NCI-H82 (cell line): ENCODE data around the gene AGAP5.
"Not testable (repeated sequence)": the region's sequence is repeated elsewhere in the genome, so short reads cannot be mapped to it uniquely, and the experiment has no call there.

Experiments
- DNase-seq: peaks from one replicate; lab custom pipeline; 2025; lab: John Stamatoyannopoulos, UW

Gene AGAP5

DNA sequence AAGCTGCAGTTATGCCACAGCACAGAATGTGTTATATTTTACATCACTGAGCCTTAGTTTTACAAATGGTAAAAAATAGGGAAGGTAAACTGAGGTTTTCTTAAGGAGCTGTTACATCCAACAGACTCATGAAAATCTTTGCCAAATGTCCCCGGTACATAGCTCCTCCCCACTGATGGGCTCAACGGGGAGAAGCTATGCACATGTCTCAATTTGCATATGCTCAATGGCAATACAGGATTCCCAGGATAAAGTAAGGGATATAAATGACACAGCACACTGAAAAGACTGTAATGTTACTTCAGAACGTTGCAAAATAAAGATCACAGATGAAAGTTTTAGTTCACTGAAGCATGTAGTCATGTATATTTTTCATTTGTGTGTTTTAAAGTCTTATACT is 16.6 kb upstream of the AGAP5 start:
- DNase-seq = not testable (repeated sequence)

DNA sequence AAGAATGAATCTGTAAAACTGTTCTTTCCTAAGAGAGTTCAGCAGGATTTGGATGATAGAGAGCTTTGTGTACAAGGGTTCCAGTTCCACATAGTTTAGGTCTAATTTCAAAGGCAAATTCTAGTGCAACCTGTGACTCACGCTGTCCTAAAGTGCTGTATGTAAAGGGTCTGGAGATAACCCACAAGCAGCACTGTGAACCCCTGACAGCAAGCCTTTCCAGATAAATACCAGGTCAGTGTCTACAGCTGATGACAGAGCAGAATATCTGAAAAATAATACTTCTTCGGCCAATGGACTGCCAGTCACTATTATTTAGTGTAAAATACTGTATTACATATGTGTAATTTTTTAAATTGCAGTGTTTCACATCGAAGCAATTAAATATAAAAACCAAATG is 16.0 kb upstream of the AGAP5 start:
- DNase-seq = not testable (repeated sequence)

DNA sequence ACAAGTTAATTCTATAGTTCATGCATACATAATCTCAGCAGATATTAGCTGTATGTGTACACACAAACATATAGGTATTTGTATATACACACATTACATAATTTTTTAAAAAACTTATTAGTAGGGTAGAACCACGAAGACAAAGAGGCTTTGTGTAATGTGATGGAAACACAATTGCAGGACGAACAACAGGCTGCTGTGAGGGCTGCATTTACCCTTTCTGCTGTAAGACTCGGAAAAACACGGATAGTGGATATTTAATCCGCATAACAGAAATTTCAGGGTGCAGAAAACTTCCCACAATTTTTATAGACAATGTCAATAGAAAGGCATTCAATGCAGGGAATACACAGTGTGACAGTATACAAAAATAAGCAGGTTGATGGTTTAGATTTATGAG is 13.8 kb upstream of the AGAP5 start:
- DNase-seq = not testable (repeated sequence)

DNA sequence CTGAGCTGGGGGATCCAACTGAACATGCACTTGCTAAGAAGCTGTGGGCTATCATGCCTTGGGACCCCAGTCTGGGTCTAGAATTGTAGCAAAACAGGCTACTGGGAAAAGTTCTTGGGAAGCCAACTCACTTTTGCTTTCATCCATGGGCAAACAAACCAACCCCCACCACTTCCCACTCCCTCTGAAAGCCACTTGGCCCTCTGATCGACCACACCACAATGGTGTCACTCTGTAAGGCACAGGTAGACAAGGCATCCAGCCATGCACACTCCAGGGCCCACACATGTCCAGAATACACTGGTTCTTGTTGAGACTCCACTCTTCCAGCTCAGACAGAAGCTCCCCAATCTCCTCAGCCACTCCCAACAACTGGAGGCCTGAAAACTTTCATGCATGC is 10.2 kb upstream of the AGAP5 start:
- not testable (repeated sequence) for DNase-seq

DNA sequence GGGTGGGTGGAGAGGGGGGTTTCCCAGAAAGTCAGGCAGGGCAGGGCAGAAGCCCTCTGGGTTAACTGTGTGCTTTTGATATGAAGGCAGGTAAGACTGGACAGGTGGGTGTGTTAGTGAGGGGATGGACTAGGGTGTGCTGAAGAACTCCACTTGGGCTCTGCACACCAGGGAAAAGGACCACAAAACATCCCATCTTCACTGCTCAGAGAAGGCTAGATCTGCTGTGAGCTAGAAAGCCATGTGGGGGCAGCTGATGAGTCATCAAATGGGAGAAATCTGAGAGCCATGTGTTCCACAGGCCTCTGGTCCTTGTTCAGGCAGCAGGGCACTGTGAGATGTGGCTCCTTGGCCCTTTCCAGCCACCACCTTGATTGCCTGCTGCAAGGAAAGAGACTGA is 9.7 kb upstream of the AGAP5 start:
- not testable (repeated sequence) for DNase-seq

DNA sequence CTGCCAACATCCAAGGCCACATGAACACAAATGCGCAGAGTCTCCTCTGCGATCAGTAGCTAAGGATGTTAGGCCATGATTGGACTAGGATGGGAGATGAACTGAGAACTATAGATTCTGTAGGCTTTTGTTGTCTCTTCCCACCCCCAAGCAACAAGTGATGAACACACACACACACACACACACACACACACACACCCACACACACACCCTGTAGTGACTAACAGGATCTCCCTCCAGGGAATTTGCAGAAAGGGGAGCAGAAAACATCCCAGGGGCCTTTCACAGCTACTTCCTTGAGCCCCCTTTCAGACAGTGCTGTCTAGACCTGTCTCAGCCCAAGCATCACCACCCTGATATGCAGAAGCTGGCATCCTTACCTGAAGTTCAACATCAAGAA is 8.6 kb upstream of the AGAP5 start:
- DNase-seq = not testable (repeated sequence)

DNA sequence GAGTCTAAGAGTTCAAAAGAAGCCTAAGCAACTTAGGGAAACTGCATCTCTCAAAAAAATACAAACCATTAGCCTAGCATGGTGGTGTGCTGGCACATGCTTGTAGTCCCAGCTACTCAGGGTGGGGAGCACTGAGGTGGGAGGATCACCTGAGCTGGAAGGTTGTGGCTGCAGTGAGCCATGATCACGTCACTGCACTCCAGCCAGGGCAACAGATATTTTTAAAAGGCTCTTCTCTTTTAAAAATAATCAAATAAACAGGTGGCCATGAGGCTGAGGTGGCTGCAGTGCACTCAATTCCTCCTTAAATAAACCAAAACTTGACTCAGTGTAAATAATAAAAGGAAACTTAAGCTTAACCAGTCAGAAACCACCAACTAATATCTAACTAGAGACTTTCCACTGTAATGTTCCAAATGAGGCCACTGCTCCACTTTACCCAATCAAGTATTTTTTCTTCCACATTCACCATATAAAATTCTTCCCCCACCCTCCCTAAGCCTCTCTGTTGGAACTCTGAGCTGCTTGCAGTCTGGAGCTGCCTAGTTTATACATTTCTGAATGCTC is 7.7 kb upstream of the AGAP5 start:
- DNase-seq = not testable (repeated sequence)

DNA sequence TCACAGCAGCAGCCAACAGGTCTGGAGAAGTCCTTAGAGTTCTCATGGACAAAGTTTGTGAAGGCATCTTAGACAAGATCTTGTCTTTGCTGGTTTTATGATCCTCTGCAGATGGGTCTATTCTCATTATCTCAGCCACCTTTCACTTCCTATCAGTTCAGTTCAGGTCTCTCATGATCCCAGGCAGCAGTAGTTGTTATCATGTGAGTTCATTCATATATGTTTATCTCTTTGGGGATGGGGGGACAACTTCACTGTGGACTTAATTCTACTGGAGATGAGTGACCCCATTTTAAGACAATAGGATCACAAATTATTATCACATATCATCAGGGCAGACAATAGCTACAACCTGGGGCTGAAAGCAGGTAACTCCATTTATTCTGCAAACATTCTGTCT is 6.0 kb upstream of the AGAP5 start:
- not testable (repeated sequence) for DNase-seq

DNA sequence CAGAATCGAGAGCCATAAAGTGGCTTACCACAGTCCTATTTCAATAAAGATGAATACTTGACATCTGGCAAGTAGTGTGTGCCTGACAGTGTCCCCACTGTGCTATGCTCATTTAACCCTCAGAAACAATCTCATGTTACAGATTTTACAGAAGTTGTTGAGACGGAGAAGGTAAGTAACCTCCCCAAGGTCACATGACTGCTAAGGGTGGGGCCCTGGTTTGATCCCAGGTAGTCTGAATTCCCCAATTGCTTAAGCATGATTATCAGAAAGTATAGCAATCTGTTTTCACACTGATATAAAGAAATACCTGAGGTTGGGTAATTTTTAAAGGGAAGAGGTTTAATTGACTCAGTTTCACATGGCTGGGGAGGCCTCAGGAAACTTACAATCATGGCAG is 910 bp upstream of the AGAP5 start:
- not testable (repeated sequence) for DNase-seq

DNA sequence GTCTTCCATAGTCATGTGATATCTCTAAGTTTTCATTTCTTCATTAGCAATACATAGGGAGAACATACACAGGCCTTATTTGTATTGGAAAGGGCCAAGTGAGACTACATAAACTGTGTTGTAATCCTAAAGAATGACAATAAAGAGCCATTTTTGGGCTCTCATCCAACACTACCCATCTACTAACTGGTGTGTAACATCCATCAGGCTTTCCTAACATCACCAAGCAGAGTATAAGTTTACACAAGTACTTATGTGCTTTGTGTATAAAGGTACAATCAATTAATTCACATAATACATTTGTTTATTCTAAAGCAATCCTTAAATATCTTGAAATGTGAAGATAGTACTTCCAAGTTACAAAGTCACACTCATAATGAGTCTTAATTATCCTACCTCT is 2.6 kb downstream of the AGAP5 start:
- not testable (repeated sequence) for DNase-seq

DNA sequence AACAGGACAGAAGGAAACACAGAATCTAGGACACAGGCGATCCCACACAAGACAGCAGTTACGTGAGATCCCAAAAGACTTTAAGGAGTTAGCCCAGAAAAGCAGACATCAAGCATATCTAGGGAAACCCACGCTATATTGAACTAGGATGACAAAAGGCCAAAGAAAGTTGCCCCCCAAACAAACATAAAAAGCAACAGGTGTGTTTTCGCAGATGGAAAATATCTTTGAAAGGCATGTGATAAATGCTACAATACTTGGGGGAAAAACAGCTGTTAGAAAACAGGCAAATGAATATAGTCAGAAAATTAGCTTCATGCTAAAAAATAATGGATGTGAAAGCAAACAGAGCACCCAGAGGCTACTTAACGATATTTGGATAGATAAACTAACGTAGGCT is 7.2 kb downstream of the AGAP5 start:
- DNase-seq = not testable (repeated sequence)

DNA sequence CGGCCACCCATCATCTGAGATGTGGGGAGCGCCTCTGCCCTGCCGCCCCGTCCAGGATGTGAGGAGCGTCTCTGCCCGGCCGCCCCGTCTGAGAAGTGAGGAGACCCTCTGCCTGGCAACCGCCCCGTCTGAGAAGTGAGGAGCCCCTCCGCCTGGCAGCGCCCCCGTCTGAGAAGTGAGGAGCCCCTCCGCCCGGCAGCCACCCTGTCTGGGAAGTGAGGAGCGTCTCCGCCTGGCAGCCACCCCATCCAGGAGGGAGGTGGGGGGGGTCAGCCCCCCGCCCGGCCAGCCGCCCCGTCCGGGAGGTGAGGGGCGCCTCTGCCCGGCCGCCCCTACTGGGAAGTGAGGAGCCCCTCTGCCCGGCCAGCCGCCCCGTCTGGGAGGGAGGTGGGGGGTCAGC is 8.3 kb downstream of the AGAP5 start:
- not testable (repeated sequence) for DNase-seq

DNA sequence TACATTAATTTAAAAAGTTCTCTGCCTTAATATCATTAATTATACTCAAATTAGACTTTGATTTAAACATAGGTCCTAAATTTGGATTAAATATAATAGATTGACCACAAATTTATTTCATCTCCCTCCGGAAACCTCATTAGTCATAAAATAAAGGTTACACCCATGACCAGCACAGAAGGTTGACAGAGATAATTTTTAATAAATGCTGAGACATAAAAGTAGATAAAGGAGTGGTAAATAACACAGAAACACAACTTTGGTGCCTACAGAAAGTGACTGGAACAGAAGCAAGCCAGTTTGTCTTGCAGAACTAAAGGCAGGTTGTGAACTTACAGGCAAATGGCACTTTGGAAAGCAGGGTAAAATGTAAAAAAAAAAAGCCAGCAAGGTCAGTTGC is 10.3 kb downstream of the AGAP5 start:
- not testable (repeated sequence) for DNase-seq

DNA sequence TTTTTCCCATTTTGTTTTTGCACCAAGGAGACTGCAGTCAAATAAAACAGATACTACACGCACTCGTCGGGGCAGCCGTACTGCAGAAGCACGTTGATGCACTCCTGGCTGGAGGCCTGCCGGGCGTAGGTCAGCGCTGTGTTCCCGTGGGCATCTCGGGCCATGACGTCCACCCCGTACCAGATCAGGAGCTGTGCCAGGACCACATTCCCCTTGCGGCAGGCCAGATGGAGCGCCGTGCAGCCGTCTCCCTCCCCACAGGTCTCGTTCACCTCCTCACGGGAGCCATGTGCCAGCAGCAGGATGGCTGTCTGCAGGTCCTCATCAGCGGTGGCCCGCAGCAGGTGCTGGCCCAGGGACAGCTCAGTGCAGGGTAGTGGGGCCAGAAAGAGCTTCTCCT is 23.4 kb downstream of the AGAP5 start:
- not testable (repeated sequence) for DNase-seq

DNA sequence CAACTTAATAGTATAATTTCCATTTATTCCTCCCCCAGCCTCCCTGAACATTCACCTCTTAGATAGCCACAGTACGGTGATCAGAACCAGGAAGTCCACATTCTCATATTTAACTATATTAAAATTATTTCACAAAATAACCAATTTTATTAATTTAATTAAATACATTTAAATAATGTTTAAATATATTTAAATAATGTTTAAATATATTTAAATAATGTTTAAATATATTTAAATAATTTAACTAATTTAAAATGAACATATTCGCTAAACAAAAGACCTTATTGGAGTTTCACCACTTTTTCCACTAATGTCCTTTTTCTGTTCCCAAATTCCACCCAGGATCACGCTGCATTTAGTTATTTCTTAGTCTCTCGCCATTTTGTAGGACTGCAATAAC is 29.5 kb downstream of the AGAP5 start:
- not testable (repeated sequence) for DNase-seq

DNA sequence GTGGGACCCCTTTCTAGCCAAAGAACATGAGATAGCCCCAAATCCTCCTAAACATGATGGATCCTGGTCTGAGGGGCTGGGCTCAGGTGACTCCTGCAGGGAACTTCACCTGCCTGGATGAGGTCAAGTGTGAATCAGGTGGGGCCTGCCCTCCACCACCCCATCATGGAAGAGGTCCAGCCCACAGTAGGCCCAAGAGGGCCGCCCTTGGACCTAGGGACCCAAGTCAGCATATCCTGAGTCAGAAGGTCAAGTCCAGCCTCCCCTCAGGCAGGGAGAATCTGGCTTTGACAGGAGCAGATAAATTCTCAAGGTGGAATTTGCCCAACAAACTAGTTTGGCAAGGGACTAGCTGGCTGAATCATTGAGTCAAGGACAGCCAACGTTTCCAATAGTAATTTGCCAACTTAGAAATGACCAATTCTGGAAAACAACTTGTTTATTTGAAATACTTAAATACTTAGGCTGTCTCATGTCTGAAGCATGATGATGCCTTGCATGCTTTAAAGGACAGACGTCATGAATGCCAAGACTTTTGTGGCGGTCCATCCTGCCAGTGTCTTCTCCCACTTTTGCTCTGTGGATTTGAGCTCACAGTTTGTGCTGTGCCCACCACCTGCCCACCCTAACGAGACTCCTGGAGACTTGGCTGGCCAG is 31.6 kb downstream of the AGAP5 start:
- not testable (repeated sequence) for DNase-seq

DNA sequence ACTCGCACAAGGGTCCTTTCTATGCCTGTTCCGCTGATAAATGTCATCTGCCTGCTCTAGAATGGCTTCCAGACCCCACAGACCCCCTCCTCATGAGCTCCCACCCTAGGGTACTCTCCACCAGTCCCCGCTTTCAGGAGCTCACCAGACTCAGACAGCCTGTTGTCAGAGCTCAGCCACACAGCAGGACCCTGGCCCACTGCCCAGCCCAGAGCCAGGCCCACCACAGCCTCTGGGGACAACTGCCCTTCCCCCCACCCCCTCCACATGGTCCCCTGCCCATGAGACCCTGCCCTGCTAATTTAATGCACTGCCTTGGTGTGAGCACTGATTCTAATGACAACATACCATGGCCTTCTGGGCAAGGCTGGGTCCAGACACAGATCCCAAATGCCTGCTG is 32.3 kb downstream of the AGAP5 start:
- not testable (repeated sequence) for DNase-seq

DNA sequence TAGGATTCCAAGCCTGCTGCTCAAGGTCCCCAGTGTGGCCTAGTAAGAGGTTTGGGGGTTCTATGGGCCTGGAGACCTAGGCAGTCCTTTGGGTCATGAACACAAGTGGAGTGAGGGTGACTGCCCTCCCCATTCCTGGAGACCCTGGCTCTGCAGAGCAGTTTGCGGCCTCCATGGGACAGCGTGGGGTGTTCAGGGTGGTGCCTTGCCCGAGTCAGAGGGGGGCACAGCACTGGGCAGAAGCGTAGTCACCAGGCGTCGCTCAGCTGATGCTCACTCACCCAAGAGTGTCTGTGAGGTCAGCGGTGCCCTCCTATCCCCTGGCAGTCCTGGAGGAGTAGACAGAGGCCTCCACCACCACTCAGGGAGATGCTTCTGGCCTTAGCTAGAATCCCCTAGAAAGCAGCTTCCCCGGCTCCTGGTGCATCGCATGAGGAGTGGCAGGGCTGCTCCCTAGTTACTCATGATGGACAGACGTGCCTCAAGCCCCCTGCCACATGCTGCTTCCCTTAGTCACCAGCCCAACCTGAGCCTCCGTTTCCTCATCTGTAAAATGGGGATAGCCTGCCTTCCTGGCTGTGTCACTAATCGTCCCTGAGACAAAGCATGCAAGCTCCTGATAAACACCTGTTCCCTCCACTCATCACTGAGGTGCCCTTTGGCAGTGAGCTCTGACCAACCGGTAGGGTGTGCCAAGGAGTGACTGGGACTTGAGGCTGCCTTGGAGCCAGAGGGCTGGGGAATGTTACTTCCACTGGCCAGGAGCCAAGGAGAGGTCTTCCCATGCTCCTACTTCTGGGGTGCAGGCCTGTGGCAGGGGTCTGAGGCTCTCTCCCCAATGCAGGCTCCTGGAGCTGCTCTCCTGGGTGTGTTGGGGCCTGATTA is 33.5 kb downstream of the AGAP5 start:
- not testable (repeated sequence) for DNase-seq

DNA sequence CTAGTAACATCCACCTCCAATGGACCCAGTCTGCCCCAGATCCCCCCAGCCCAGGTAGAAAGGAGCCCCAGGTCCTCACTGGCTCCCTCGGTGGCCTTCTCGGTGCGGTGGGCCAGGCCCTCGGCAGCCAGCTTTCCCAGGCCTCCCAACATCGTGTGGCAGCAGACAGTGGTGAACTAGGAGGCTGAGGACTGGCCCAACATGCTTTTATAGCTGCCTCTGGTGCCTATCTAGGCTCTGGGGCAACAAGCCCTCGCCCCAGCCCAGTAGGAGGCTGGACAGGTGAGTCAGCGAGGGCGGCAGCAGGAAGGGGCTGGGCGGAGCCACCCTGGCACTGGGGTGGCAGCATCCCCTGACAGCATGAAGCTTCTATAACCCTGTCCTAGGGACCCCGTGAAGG is 34.3 kb downstream of the AGAP5 start:
- not testable (repeated sequence) for DNase-seq

DNA sequence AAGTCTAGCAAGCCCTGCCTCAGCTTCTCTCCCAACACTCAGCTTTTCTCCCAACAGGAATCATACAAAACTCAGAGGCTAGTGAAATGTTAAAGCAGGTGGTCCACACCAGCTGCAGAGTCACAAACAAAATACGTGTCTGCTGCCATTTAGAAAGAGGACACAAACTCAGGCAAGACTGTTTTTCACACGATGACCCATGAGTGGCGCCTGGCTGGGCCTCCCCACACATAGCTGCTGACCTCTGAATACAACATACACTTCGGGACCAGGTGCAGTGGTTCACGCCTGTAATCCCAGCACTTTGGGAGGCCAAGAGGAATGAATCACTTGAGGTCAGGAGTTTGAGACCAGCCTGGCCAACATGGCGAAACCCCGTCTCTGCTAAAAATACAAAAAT is 35.2 kb downstream of the AGAP5 start:
- DNase-seq = not testable (repeated sequence)

DNA sequence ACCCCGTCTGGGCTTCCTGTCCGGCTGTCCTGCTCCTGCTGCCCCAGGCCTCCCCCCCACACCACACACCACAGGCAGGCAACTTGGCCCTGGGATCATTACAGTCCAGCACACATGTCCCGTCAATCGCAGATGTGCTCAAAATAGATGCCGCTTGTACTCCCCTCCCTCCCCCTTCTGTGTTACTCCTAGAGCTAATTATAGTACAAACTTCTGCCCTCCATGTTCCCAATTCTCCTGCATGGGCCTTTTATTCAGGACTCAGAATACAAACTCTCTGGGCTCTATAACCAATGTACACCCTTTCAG is 42.0 kb downstream of the AGAP5 start, which contains the start of gene SYNPO2L:
Gene SYNPO2L (minus strand): TSS at position 40 of the 309 bp plus-strand sequence. CDS start 107 bp downstream, outside the sequence.
- DNase-seq = no peak

DNA sequence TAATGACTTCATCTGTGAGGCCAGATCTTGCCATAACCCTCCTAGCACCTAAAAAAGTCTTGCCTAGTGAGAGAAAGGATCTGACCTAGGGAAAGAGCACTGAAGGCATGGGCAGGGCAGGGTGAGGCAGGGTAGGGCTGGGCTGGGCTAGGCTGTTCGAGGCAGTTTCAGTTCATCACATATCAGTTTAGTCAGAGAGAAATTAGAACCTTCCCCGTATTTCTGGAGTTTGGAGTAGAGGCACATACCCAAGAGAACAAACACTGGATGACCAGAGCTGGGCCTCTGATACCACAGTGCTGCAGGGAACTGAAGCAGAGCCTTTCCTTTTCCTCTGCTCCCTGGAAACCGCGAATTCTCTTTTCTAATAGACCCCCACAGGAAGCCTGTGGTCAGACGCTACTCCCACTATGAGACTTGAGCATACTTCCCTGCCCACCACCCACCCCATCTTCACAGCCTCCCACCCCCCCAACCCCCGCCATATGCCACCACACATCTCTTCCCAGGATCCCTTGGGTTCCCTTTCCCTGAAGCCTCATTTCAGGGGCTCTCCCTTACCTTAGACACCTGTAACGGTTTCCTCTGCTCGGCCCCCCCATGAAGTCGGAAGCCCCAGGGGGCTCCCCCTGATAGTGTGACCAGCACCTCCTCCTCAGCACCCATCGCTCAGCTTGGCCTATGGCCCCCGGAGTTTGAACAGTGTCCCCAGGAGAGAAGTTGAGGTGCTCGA is 42.5 kb downstream of the AGAP5 start:
- DNase-seq = no peak
